ENCODE data around the gene ALDH3A2. TPM values are rescaled to one million over a fixed set of nuclear protein-coding genes. Genes with fewer than 3 reads are reported as not detected.

The ALDH3A2 gene
- polyA plus RNA-seq, 3 donors = 90.5 to 109 (median 107) TPM

GRCh38 chr17:19644493-19645210, 3.9 kb upstream of the ALDH3A2 start:
- DNase-seq (ENCODE audit: extremely low read depth in 1 of 11, low read depth in 9 of 11, low spot score in 4 of 11) = no peak

DNA sequence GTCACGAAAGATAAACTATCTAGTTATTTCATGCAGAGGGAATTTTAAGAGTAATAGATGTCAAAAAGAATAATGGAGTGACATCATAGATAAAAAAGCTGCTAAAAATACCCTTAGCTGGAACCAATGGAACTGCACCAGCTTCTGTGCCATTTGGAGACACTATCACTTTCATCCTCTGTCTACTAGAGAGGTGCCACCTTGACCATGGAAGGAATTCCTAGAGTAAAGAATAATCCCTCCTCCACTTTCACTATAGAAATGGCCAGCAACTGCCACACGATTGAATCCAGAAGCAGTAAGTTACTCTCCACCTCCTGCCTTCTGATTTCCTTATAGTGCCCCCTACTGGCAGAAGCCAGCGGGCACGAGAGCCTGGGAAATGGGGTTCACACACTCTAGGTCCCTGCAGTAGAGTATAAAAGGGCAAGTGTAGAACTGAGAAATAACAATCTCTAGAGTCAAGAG, 2.8 kb upstream of the ALDH3A2 start:
- DNase-seq (ENCODE audit: extremely low read depth in 1 of 11, low read depth in 9 of 11, low spot score in 4 of 11) = no peak

- DNase-seq (ENCODE audit: extremely low read depth in 1 of 11, low read depth in 9 of 11, low spot score in 4 of 11) = no peak
Observed at GRCh38 chr17:19646788-19647696, 1.5 kb upstream of the ALDH3A2 start.

GRCh38 chr17:19647697-19648474, 665 bp upstream of the ALDH3A2 start:
- peak in 2 of 11 donors; percentile 29 to 38 for DNase-seq (ENCODE audit: extremely low read depth in 1 of 11, low read depth in 9 of 11, low spot score in 4 of 11)

- no peak for DNase-seq (ENCODE audit: extremely low read depth in 1 of 11, low read depth in 9 of 11, low spot score in 4 of 11)
Observed at GRCh38 chr17:19649274-19649541, 657 bp downstream of the ALDH3A2 start.

DNA sequence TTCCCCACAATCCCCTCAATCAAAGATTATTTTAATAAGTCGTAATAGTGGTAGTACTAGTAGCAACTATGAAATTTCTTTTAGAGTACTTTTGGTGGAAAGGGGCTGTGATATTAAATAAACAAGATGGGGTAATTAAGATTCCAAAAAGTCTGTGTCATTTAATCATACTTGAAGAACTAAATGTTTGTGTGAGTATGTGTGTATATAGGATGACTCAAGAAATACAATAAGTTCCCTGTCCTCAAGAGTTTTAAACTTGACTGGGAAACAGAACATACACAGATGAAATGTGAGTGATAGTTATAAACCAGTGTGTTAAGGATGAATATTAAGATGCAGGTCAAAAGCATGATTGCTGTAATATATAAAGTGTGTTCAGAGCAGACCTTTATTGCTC, 2.3 kb downstream of the ALDH3A2 start:
- DNase-seq (ENCODE audit: extremely low read depth in 1 of 11, low read depth in 9 of 11, low spot score in 4 of 11) = no peak

- no peak for DNase-seq (ENCODE audit: extremely low read depth in 1 of 11, low read depth in 9 of 11, low spot score in 4 of 11)
Observed at GRCh38 chr17:19651451-19652238, 3.1 kb downstream of the ALDH3A2 start.

DNA sequence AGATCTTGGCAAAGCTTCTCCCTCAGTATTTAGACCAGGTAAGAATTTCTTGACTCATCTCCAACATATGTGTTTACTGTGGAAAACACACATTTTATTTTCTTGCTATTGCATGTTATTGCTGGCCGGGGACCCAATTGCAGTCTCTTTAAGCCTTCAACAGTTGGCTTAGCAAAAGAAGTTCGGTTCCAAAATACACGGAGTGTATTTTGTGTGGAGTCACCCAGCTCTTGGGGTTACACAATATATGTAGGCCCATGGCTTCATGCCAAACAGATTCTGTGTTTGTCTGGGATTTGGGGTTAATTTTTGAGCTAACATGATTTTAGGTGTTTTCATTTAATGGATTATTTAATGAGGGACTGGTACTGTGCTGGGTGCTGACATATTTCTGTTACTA, 4.0 kb downstream of the ALDH3A2 start:
- no peak for DNase-seq (ENCODE audit: extremely low read depth in 1 of 11, low read depth in 9 of 11, low spot score in 4 of 11)

DNA sequence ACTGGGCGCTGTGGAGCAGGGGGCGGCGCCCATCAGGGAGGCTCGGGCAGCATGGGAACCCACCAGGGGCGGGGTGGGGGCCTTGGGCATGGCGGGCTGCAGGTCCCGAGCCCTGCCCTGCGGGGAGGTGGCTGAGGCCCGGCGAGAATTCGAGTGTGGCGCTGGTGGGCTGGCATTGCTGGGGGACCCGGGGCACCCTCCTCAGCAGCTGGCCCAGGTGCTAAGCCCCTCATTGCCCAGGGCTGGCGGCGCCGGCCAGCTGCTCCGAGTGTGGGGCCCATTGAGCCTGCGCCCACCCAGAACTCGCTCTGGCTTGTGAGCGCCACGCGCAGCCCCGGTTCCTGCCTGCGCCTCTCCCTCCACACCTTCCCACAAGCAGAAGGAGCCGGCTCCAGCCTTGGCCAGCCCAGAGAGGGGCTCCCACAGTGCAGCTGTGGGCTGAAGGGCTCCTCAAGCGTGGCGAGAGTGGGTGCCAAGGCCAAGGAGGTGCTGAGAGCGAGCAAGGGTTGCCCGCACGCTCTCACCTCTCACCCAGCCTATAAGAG, 5.9 kb downstream of the ALDH3A2 start:
- no peak for DNase-seq (ENCODE audit: extremely low read depth in 1 of 11, low read depth in 9 of 11, low spot score in 4 of 11)

DNA sequence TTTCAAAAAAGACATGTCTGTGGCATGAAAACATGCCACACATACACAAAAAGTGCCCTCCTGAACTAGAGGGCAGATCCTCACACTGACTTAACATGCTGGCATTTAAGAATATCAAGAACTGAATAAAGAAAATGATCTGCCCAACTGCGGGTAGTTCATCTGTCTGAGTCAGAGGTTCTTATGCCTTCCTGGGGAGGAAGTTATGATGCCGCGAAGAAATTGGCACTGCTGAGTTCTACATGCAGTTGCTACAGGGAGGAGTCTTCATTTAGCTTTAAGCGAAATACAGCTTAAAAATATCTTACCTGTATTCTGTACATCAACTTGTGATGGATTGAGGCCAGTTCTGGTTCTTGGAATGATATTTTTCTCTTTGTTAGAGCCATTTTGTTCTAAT, 6.3 kb downstream of the ALDH3A2 start:
- no peak for DNase-seq (ENCODE audit: extremely low read depth in 1 of 11, low read depth in 9 of 11, low spot score in 4 of 11)

DNA sequence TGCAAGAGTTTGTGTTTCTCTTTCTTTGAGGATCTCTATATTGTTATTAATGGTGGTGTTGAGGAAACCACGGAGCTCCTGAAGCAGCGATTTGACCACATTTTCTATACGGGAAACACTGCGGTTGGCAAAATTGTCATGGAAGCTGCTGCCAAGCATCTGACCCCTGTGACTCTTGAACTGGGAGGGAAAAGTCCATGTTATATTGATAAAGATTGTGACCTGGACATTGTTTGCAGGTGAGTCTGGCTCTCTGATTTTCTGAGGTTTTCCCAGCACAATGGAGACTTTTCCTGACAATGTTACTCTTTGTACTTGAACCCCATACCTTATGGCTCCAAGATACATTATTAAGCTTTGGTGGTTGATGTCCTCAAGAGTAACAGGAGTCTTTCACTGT, 7.8 kb downstream of the ALDH3A2 start:
- DNase-seq (ENCODE audit: extremely low read depth in 1 of 11, low read depth in 9 of 11, low spot score in 4 of 11) = no peak

GRCh38 chr17:19656851-19657581, 8.5 kb downstream of the ALDH3A2 start:
- no peak for DNase-seq (ENCODE audit: extremely low read depth in 1 of 11, low read depth in 9 of 11, low spot score in 4 of 11)

GRCh38 chr17:19659366-19660177, 11.0 kb downstream of the ALDH3A2 start:
- DNase-seq (ENCODE audit: extremely low read depth in 1 of 11, low read depth in 9 of 11, low spot score in 4 of 11) = no peak

- DNase-seq (ENCODE audit: extremely low read depth in 1 of 11, low read depth in 9 of 11, low spot score in 4 of 11) = no peak
Observed at GRCh38 chr17:19660219-19660870, 11.8 kb downstream of the ALDH3A2 start.

DNA sequence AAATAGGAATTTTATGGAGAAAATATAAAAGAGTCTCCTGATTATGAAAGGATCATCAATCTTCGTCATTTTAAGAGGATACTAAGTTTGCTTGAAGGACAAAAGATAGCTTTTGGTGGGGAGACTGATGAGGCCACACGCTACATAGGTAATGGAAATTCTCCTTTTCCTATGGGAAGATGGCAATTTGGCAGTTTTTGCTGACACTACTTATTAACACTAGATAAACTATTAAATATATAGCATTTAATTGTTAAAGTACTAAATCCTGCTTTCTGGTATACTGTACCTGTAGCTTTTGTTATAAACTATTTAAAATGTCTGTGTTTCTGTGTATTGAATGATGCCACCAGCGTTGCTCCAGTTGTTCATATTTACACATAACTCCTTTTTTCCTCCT, 12.6 kb downstream of the ALDH3A2 start:
- DNase-seq (ENCODE audit: extremely low read depth in 1 of 11, low read depth in 9 of 11, low spot score in 4 of 11) = no peak

DNA sequence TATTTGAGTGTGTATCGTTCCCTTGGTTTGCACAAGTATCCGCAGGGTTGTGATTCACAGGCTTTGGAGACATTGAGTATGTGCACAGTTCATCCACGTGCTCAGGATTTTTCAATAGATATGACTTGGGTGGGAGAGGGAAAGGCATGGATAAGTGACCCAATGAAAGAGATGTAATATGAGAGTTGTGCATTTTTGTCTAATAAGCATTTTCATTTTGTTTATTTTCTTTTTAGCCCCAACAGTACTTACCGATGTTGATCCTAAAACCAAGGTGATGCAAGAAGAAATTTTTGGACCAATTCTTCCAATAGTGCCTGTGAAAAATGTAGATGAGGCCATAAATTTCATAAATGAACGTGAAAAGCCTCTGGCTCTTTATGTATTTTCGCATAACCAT, 14.5 kb downstream of the ALDH3A2 start:
- DNase-seq (ENCODE audit: extremely low read depth in 1 of 11, low read depth in 9 of 11, low spot score in 4 of 11) = no peak
